LNCAP (cell line): ENCODE results near the gene PADI2.

ENCODE experiments used
- CTCF ChIP-seq: fragments of 450-650 bp; IDR thresholded peaks from 2 replicates; pipeline ENCODE4 v1.5.1; 2017; ENCODE audit warnings: mild to moderate bottlenecking

The PADI2 gene

DNA sequence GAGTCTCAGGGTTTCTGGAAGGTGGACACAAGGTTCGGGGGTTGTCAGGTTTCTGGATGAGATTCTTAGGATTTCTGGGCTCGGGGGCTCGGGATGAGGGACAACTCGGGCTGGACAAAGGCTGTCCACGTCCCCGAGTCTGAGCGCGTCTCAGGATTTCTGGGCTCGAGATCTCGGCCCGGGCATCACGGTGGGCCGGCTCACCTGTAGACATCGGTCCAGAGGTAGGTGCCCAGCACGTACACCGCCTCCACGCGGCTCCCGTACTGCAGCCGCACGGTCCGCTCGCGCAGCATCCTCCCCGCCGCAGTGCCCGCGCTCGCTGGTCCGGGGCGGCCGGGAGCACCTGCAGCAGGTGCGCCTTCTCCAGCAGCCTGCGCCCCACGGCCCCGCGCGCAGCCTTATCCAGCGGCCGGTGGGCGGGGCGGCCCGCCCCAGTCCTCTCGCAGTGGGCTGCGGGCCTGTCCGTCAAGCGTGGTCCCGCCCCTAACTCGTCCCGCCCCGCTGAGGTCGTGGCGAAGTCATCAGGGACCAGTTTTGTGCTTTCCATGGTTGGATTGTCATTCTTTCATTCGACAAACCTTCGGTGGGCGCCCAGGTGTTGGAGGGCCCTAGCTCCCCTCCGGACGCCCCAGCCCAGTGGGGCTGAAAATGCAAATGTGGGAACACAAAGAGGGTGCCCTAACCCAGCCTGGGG is at the start of gene PADI2:
Gene PADI2 (minus strand): TSS at position 376 of the 697 bp plus-strand sequence. CDS start 80 bp downstream, at position 296.
- no peak for TF ChIP-seq CTCF

- no peak for TF ChIP-seq CTCF
These were observed 49.0 kb upstream of the PADI2 start for GRCh38 chr1:17168091-17168876.

- no peak for TF ChIP-seq CTCF
These were observed 48.5 kb upstream of the PADI2 start for GRCh38 chr1:17167786-17168090.

DNA sequence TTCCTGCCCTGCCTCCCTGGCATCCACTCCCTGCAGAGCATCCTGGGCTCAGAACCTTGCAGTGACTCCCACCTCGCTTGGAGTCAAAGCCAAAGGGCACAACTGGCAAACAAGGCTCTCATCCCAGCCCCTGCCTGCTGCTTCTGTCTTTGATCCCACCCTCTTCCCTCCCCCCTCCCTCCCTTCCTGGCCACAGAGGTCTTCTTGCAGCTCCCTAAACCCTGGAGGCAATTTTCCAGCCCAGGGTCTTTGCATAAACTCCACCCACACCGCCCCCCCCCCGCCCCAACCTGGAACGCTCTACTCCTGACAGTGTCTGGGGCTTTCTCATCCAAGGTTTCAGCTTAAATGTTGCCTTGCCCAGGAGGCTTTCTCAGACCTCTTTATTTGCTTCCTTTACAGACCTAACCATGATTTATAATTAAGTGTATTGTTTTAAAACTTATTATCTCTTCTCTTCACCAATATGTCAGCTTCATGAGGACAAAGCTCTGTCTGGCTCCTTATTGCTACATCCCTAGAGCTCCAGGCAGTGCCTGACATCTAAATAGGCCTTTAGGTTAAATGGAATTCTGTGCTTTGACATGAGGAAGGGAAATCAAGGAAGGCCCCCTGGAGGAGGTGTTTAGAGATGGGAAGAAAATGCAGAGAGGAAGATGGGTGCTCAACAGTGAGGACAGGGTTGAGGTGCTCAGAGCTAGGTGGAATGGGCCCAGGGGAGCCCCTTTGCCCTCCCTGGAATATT is 48.0 kb upstream of the PADI2 start:
- no peak for TF ChIP-seq CTCF

DNA sequence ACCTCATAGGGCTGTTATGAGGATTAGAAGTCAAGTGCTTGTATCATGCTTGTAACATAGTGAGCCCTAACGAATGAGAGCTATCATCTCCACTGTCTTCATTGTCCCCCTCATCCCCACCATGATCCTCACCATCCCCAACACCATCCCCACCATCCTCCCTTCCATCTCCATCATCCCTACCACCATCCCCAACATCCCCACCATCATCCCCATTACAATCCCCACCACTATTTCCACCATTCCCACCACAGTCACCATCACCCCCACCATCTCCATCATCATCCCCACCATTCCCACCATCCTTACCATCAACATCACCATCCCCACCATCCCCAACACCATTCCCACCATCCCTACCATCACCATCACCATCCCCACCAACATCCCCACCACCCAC is 46.6 kb upstream of the PADI2 start:
- TF ChIP-seq CTCF: no peak

GRCh38 chr1:17163789-17164666 is 44.8 kb upstream of the PADI2 start:
- TF ChIP-seq CTCF: no peak

DNA sequence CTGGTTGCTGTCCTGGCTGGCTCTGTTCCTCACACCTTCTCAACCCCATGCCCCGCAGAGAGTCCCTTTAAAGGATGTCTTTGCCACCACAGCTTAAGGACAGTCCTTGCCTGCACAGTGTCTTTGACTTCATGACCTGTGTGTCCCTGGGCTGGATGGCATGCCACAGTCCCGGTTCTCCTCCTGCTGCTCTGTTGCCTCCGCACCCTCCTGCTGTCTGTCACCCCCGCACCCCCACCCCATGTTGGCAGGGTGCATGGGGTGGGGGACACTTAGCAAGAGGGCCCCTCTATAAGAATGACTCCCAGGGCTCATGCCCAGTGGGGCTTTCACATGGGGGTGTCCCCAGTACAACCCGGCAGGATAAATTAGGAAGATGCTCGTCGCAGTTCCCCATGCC is 44.1 kb upstream of the PADI2 start:
- TF ChIP-seq CTCF: no peak
